ENCODE measurements around the gene BORCS5.

GRCh38 chr12:12425001-12425400, 68.1 kb downstream of the BORCS5 start:
- TF ChIP-seq CTCF (IDR thresholded peaks at IDR 0.05) (no peak), EZH2 (IDR thresholded peaks at IDR 0.05; ENCODE audit: borderline replicate concordance, insufficient read depth, low read depth, low read length, poor library complexity, severe bottlenecking) (no peak)
